Lung (tissue), 12 donors: ENCODE data around the gene CSRP2. TPM values are rescaled to one million over a fixed set of nuclear protein-coding genes. Genes with fewer than 3 reads are reported as not detected.
A peak's percentile ranks its signal among the peaks of the same experiment; 100 is the strongest.

Source experiments
- ATAC-seq: fragments of 200-7000 bp; cut with Tn5 transposase; one replicate; pipeline ENCODE4 v1.9.1; 2020; ENCODE audit warnings: moderate number of reproducible peaks; ENCODE audit not compliant: insufficient read depth, low FRiP score
- DNase-seq, 3 donors: peaks; one replicate each; pipeline ENCODE4 v3.0.0-alpha.2; 2013 to 2017
- H3K27ac ChIP-seq, 2 donors: one replicate each; pipeline ENCODE4 v1.5.1; 2013; ENCODE audit warnings: mild to moderate bottlenecking in 2 of 2, moderate library complexity in 2 of 2, control low read depth in 1 of 2, inconsistent platforms in 1 of 2, low read depth in 1 of 2, low read length in 1 of 2
- H3K27me3 ChIP-seq, 3 donors: one replicate each; pipeline ENCODE4 v1.5.1; 2013; ENCODE audit warnings: low read length in 2 of 3; ENCODE audit not compliant: control insufficient read depth in 3 of 3, insufficient read depth in 3 of 3
- H3K36me3 ChIP-seq, 4 donors: one replicate each; pipeline ENCODE4 v1.5.1; 2013; ENCODE audit warnings: low read length in 4 of 4, mild to moderate bottlenecking in 1 of 4, moderate library complexity in 1 of 4; ENCODE audit not compliant: control insufficient read depth in 4 of 4, insufficient read depth in 4 of 4
- H3K4me1 ChIP-seq, 5 donors: one replicate each; pipeline ENCODE4 v1.5.1; 2013; ENCODE audit warnings: low read length in 5 of 5, mild to moderate bottlenecking in 2 of 5, moderate library complexity in 1 of 5; ENCODE audit not compliant: control insufficient read depth in 5 of 5, insufficient read depth in 5 of 5
- H3K4me3 ChIP-seq: one replicate; pipeline ENCODE4 v1.5.1; 2013; ENCODE audit warnings: mild to moderate bottlenecking, control low read depth, moderate library complexity
- H3K9ac ChIP-seq, 2 donors: one replicate each; pipeline ENCODE4 v1.5.1; 2013; ENCODE audit warnings: low read length in 2 of 2, control low read depth in 1 of 2; ENCODE audit not compliant: insufficient read depth in 1 of 2
- H3K9me3 ChIP-seq, 4 donors: one replicate each; pipeline ENCODE4 v1.5.1; 2013; ENCODE audit warnings: low read length in 3 of 4, mild to moderate bottlenecking in 1 of 4, moderate library complexity in 1 of 4; ENCODE audit not compliant: control insufficient read depth in 4 of 4, insufficient read depth in 3 of 4
- WGBS, 2 donors: extraction: QIAGEN DNeasy Blood & Tissue Kit; methylation state at CpG; one replicate each; pipeline ENCODE4 v1.1.7; 2013; 5-methylcytosine and 5-hydroxymethylcytosine counted together
- polyA plus RNA-seq, 2 donors: library from polyadenylated mRNA; stranded (reverse); fragments of 200-250 nt; gene quantifications; one replicate each; pipeline ENCODE4 v1.2.1, GENCODE V29; 2013
- total RNA-seq, 2 donors: library from RNA; depleted of rRNA in 1 of 2; stranded (reverse); fragments of >200 nt in 1 of 2; gene quantifications; one replicate each; pipeline ENCODE4 v1.2.1, GENCODE V29; 2014 to 2021
- TF ChIP-seq, protein P1 (sequence below): IDR thresholded peaks from 2 replicates; pipeline ENCODE4 v1.5.1; 2012; ENCODE audit warnings: mild to moderate bottlenecking; ENCODE audit errors: control extremely low read depth, extremely low read depth
- donor health status: control.
- donor health status: control.
- donor health status: Bipolar disorder and iron deficiency.
- donor health status: healthy.
- donor health status: DM: yes; HTN: yes; CAD: no.

Gene CSRP2
- total and polyA plus RNA-seq, 4 donors: 13.5 to 21.9 (median 15.8) TPM

DNA sequence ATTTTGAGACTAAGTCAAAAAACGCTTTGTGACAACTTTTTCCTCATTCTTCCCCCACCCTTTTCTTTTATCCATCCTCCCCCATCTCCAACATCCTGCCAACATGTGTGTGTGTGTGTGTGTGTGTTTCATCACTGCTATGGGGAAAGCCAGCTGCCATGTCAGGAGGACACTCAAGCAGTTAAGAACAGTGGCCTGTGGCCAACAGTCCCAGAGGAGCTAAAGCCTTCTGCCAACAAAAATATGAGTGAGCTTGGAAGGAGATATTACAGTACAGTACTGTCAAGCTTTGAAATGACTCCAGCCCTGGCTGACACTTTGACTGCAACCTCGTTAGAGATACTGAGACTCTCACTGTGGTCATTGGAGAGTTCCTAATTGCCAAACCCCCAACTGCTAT, 5.0 kb upstream of the CSRP2 start:
- Histone ChIP-seq H3K4me3 (no peak overlapping the region), H3K4me1 (peaks cover 0 to 30% (median 3%) of the 10 kb centered on the region in 5 donors), H3K36me3 (no peaks in the 10 kb centered on the region), H3K9me3 (peaks cover 0 to 6% (median 0%) of the 10 kb centered on the region in 4 donors), H3K27me3 (no peaks in the 10 kb centered on the region), H3K27ac (no peak overlapping the region), H3K9ac (no peak overlapping the region)
- 49 to 63% methylated on average over 2 of the region's 2 CpGs for WGBS, 2 donors
- DNase-seq: peak; percentile 77 to 97 (median 92)
- no peak for ATAC-seq
- TF ChIP-seq, protein P1, sequence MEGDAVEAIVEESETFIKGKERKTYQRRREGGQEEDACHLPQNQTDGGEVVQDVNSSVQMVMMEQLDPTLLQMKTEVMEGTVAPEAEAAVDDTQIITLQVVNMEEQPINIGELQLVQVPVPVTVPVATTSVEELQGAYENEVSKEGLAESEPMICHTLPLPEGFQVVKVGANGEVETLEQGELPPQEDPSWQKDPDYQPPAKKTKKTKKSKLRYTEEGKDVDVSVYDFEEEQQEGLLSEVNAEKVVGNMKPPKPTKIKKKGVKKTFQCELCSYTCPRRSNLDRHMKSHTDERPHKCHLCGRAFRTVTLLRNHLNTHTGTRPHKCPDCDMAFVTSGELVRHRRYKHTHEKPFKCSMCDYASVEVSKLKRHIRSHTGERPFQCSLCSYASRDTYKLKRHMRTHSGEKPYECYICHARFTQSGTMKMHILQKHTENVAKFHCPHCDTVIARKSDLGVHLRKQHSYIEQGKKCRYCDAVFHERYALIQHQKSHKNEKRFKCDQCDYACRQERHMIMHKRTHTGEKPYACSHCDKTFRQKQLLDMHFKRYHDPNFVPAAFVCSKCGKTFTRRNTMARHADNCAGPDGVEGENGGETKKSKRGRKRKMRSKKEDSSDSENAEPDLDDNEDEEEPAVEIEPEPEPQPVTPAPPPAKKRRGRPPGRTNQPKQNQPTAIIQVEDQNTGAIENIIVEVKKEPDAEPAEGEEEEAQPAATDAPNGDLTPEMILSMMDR: no peak

DNA sequence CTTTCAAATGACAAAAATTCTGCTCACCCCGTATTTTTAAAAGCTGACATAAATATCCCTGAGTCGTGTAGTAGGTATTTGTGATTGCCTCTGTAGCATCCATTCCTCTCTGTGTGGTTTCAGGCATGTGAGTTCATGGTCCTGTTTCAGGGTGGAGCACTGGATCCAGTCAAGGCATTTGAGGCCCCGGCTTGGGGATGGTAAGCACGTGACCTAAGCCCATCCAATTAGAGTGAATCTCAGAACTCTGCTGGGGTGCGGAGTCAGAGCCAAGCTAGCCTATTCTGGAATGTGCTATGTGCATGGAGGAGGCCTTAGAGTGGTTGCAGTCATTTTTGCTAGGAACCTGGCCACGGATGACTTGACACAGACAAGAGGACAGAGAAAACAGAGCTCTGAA, 4.3 kb upstream of the CSRP2 start:
- Histone ChIP-seq H3K4me1 (peaks cover 0 to 33% (median 7%) of the 10 kb centered on the region in 5 donors), H3K4me3 (no peak overlapping the region), H3K9ac (no peak overlapping the region), H3K27ac (no peak overlapping the region), H3K36me3 (no peaks in the 10 kb centered on the region), H3K9me3 (peaks cover 0 to 6% (median 0%) of the 10 kb centered on the region in 4 donors), H3K27me3 (no peaks in the 10 kb centered on the region)
- ATAC-seq (no peak), DNase-seq (no peak)
- TF ChIP-seq, protein P1: no peak
- WGBS, 2 donors: 91 to 92% methylated on average over 6 of the region's 6 CpGs

DNA sequence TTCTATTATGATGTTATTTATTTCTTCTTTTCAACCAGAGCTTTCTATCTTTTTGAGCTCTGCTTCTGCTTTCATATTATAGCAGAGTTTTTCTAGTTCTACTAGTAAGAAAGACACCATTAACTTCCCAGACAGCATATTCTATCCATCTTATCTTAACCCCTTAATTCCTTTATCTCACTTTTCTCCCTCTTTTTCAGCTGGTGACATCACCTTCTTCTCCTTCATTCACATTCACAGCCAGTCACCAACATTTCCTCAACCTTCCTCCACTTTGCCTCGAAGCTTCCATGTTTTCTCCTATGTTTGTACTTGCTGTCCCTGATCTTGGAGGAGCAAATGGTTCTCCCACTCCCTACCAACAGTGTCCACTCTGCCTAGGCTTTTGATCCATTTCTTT, 3.5 kb upstream of the CSRP2 start:
- Histone ChIP-seq H3K4me3 (no peak overlapping the region), H3K9ac (no peak overlapping the region), H3K9me3 (peaks cover 0 to 6% (median 0%) of the 10 kb centered on the region in 4 donors), H3K27me3 (no peaks in the 10 kb centered on the region), H3K36me3 (no peaks in the 10 kb centered on the region), H3K27ac (no peak overlapping the region), H3K4me1 (peaks cover 0 to 36% (median 7%) of the 10 kb centered on the region in 5 donors)
- 85 to 92% methylated on average over 1 of the region's 1 CpG for WGBS, 2 donors
- TF ChIP-seq, protein P1: no peak
- no peak for ATAC-seq
- no peak for DNase-seq

DNA sequence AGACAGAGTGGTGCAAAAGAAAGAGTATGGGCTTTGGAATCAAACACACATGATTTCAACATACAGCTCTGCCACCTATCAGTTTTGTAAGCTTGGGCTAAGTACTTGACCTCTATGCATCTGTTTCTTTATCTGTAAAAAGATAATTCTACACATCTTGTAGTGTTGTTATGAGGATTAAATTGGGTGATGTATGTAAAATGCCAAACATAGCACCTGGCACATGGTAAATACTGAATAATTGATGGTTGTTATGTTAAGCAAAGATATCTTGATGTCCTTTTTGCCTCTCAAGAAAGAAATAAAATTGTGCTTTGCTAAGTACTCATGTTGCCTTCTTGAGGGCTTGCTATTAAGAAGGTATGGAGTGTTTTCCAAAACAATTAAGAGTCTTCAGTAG, 2.3 kb upstream of the CSRP2 start:
- peaks cover 0 to 6% (median 0%) of the 10 kb centered on the region in 4 donors for H3K9me3 ChIP-seq
- ATAC-seq (no peak), DNase-seq (peak in 2 of 3 donors; percentile 70 to 76)
- peaks cover 0 to 4% (median 0%) of the 10 kb centered on the region in 3 donors for H3K27me3 ChIP-seq
- H3K27ac ChIP-seq: no peak overlapping the region
- no peak overlapping the region for H3K4me3 ChIP-seq
- TF ChIP-seq, protein P1: no peak
- H3K36me3 ChIP-seq: no peaks in the 10 kb centered on the region
- peaks cover 0 to 36% (median 9%) of the 10 kb centered on the region in 5 donors for H3K4me1 ChIP-seq
- H3K9ac ChIP-seq: no peak overlapping the region
